Omental fat pad (tissue), 4 donors: ENCODE measurements around the gene MTA3. TPM values are rescaled to one million over a fixed set of nuclear protein-coding genes. Genes with fewer than 3 reads are reported as not detected.

ENCODE experiments used
- ATAC-seq: fragments of 150-250 bp; one replicate; pipeline ENCODE4 v1.9.1; 2016; ENCODE audit warnings: mild to moderate bottlenecking, moderate library complexity; ENCODE audit not compliant: low FRiP score
- DNase-seq: peaks from one replicate; pipeline ENCODE4 v3.0.0-alpha.2; 2019; ENCODE audit warnings: low spot score
- total RNA-seq, 4 donors: library from RNA; depleted of rRNA; stranded (reverse); fragments of >200 nt; gene quantifications; one replicate each; pipeline ENCODE4 v1.1.0, GENCODE V29; 2016
- TF ChIP-seq, protein P1 (sequence below), 3 donors: fragments of 450-650 bp; IDR thresholded peaks; one replicate each; pipeline ENCODE4 v1.5.1; 2016 to 2017; ENCODE audit warnings: antibody characterized with exemption in 3 of 3, mild to moderate bottlenecking in 3 of 3, moderate library complexity in 2 of 3

Gene MTA3
- total RNA-seq, 4 donors from 2014 or later = 10.8 to 36.6 (median 25.2) TPM

DNA sequence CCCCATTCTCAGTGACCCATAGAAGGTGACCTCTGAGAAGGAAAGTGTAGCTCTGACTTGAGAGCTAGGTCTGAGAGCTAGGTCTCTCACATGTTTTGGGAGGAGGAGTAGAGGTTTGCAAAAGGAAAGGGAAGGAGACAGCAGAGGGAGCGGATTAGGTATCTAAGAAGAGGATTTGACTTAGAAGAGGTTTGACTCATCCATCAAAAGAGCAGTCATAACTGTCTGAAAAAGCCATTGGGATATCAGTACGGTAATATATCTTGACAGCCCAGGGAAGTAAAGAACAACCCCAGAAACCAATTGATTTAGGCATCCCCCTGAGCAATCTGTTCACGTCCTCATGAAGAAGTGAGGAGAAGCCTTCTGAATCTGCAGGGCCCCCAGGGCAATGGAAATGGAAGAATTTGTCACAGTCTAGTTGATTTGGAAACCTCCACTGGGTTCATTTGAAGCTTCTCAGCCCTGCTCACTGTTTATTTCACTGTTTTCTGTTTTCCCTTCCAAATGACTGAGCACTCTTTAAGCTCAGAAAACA lies 176.2 kb downstream of the MTA3 start:
- DNase-seq (no peak), ATAC-seq (no peak)
- TF ChIP-seq, protein P1, sequence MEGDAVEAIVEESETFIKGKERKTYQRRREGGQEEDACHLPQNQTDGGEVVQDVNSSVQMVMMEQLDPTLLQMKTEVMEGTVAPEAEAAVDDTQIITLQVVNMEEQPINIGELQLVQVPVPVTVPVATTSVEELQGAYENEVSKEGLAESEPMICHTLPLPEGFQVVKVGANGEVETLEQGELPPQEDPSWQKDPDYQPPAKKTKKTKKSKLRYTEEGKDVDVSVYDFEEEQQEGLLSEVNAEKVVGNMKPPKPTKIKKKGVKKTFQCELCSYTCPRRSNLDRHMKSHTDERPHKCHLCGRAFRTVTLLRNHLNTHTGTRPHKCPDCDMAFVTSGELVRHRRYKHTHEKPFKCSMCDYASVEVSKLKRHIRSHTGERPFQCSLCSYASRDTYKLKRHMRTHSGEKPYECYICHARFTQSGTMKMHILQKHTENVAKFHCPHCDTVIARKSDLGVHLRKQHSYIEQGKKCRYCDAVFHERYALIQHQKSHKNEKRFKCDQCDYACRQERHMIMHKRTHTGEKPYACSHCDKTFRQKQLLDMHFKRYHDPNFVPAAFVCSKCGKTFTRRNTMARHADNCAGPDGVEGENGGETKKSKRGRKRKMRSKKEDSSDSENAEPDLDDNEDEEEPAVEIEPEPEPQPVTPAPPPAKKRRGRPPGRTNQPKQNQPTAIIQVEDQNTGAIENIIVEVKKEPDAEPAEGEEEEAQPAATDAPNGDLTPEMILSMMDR (IDR thresholded peaks at IDR 0.05) = no peak

DNA sequence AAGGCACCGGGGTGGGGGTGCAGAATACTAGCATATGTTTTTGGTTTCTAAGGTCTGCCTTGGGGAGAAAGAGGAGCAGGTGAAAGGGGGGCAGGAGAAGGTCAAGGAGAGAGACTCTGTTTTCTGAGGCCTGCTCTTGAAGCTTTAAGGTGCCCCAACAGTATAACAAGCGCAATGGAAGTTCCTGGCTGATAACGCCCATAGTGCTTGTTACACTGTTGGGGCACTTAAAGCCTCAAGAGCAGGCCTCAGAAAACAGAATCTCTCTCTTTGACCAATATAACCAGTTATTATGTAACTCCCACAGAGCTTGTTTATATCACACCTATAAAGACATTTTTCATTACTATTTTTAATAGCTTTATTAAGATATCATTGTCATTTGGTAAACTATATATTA lies 179.0 kb downstream of the MTA3 start:
- DNase-seq = no peak
- no peak for ATAC-seq
- TF ChIP-seq, protein P1 (IDR thresholded peaks at IDR 0.05) = no peak

DNA sequence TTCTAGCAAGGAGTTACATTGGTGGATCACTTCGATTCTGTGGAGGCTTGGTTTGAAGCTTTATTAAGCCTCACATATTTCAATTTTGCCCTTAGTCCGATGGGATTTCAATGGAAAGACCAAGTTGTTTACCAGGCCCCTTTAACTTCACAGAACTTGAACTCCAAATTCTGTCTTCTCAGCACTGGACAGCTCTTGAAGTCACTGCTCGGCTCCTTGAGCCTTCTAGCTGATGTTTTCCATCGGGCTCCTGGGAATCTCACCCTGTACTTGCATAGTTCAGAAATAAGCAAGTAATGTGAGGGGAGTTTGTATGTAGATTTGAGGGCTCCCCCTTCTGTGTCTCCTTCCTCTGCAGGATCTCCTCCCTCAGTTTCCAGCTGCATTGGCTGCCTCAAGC lies 180.4 kb downstream of the MTA3 start:
- ATAC-seq (no peak), DNase-seq (no peak)
- TF ChIP-seq, protein P1 (IDR thresholded peaks at IDR 0.05) = no peak

DNA sequence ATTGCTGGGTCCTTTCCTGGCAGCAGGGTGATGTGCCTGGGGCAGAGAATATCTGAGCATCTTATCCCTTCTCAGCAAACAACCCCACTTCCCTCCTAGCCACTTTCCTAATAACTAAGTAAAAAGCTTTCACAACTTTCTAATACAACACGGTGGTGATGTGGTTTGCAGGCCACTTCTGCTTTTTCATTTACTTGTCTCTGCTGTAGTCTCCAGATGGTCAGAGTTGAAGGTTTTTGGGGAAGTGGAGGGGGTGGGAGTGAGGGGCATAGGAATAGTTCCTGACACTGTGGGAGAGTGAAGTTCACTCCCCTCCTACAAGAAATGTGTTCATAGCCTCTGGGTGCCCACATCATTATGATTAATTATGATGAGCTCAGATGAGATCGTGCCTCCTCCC lies 183.9 kb downstream of the MTA3 start:
- DNase-seq = no peak
- TF ChIP-seq, protein P1 (IDR thresholded peaks at IDR 0.05) = no peak
- ATAC-seq = no peak

DNA sequence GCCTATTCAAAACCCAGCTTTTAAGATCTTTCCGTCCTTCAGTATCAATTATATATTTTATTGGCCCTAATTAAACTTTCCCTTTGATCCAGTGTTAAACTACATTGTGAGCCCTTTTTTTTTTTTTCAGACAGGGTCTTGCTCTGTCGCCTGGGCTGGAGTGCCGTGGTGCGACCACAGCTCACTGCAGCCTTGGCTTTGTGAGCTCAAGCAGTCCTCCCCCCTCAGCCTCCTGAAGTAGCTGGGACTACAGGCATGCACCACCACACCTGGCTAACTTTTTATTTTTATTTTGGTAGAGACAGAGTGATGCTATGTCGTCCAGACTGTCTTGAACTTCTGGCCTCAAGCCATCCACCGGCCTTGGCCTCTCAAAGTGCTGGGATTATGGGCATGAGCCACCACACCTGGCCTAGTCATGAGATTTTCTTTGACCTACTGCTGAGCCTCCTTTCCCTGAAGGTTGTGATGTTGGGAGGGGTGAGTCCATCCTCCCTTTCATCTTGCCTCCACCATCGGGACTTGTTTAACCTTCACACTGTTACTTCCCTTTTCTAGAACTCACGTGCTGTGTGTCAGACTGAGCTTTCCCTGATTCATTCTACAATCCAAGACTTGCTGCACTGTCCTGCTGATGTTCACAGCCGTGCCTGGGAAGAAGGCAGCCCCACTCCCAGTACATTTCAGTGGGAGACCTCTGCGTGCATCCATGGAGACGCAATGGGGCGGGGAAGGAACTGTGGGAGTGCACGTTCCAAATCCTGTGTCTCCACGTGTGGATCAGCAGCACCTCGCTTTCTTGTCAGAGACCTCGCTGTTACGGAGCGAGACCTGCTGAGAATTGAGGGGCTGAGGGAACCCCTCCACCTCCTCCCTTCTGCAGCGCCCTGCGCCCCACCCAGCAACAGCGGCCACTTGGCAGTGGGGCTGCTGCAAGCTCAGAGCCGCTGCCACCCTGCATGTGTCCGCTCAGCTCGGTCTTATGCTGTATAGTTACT lies 184.7 kb downstream of the MTA3 start:
- no peak for ATAC-seq
- TF ChIP-seq, protein P1 (IDR thresholded peaks at IDR 0.05) = no peak
- DNase-seq = no peak

DNA sequence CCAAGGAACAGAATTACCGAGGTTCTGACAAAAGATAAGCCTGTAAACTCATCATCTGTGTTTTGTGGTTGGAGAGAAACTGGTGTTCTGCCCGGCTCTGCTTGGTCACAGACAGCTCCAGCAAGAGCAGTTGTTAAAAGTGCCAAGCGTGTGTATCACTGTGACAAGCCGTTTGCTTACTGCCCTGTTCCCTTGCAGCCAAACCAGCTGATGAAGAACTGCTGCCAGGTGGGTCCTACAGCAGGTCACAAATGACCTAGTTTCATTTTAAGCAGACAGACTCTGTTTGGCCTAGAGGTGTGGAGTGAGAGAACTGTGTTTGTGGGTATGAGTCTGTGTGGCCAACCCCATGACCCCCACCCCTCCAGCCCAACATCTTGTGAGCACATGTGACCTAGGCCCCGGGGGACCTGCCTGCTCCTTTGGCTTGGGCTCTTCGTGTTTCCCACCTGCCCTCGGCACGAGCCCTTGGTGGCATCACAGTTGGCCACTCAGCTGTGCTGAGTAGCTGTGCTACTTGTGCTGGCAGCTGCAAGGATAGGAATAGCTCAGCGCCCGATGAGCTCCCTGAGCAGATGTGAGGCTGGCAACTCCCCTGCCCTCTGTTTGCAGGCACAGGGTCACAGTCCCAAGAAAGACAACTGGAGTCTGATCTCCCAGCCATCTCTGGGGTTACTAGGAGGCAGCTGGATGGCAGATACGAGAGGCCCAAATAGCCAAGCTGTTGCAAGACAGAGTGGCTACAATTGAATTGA lies 185.8 kb downstream of the MTA3 start:
- TF ChIP-seq, protein P1 (IDR thresholded peaks at IDR 0.05) = no peak
- no peak for DNase-seq
- no peak for ATAC-seq
